A549 (cell line): ENCODE data around the gene SRRT.

Experiments
- CTCF ChIP-seq: fragments of >200 bp; sonication (Bioruptor Twin); formaldehyde crosslinking; IDR thresholded peaks from 3 replicates; pipeline ENCODE4 v1.5.1; 2016
- EP300 ChIP-seq, 2 experiments: fragments of >200 bp; sonication (Bioruptor Twin); formaldehyde crosslinking; IDR thresholded peaks; 2 replicates in 1 of 2; 3 replicates in 1 of 2; pipeline ENCODE4 v1.6.1; 2016 to 2017
- NR3C1 ChIP-seq: fragments of >200 bp; sonication (Bioruptor Twin); formaldehyde crosslinking; IDR thresholded peaks from 3 replicates; pipeline ENCODE4 v1.6.1; 2017
- POLR2A ChIP-seq: IDR thresholded peaks from 2 replicates; pipeline ENCODE4 v1.6.1; 2012; ENCODE audit warnings: mild to moderate bottlenecking, low read length

- TF ChIP-seq NR3C1 (no peak), CTCF (no peak), POLR2A (no peak), EP300 (IDR thresholded peaks at IDR 0.05) (no peak)
Observed at GRCh38 chr7:100865372-100865911, 9.5 kb upstream of the SRRT start.
